BJ (cell line): ENCODE measurements around the gene LRRC45. TPM values are rescaled to one million over a fixed set of nuclear protein-coding genes. Genes with fewer than 3 reads are reported as not detected.

ENCODE experiments used
- CTCF ChIA-PET: fragments of 350-600 bp; formaldehyde crosslinking; extraction: SDS; loops from one replicate; lab custom pipeline; 2021; ENCODE audit warnings: antibody characterized with exemption, inconsistent platforms; lab: Yijun Ruan, JAX
- POLR2A ChIA-PET: fragments of 300-600 bp; sonication (Branson Sonifier 250); formaldehyde crosslinking; extraction: SDS; loops from one replicate; lab custom pipeline; 2021; ENCODE audit warnings: antibody characterized with exemption; lab: Charles Lee
- DNase-seq: peaks from one replicate; pipeline ENCODE4 v3.0.0-alpha.2; 2011; ENCODE audit warnings: low read depth
- H3K27me3 ChIP-seq: 2 replicates; pipeline ENCODE4 v1.6.0; 2011; ENCODE audit warnings: low read length; ENCODE audit not compliant: control insufficient read depth, insufficient read depth
- H3K36me3 ChIP-seq: 2 replicates; pipeline ENCODE4 v1.5.1; 2011; ENCODE audit warnings: low read length; ENCODE audit not compliant: control insufficient read depth, insufficient read depth
- H3K4me3 ChIP-seq: 2 replicates; pipeline ENCODE4 v1.5.1; 2011; ENCODE audit warnings: low read depth, mild to moderate bottlenecking, control low read depth, low read length
- CTCF ChIP-seq: IDR thresholded peaks from 2 replicates; pipeline ENCODE4 v1.5.1; 2011; ENCODE audit warnings: low read depth, mild to moderate bottlenecking, control low read depth, inconsistent platforms, low read length, moderate library complexity; ENCODE audit not compliant: insufficient read depth
- polyA plus RNA-seq: library from polyadenylated mRNA; depleted of rRNA; stranded (reverse); fragments of >200 nt; gene quantifications from 2 replicates; pipeline ENCODE4 v1.2.3, GENCODE V29; 2011

The LRRC45 gene
- polyA plus RNA-seq, 1 experiment, result 6.0 TPM

DNA sequence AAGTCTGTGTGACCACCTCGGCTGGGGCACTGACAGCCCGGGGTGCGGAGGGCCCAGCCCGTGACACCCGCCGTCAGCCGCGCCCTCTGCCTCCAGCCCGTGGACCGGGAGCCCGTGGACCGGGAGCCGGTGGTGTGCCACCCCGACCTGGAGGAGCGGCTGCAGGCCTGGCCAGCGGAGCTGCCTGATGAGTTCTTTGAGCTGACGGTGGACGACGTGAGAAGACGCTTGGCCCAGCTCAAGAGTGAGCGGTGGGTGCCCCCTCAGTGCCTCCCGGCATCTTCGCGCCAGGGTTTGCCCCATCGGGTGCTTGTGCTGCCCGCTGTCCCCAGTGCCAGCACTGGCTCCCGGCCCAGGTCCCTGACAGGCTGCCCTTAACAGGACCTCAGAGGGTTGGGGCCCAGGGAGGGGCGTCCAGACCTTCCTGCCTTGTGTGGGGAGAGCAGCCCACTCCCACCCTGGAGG lies 14.1 kb upstream of the LRRC45 start:
- TF ChIP-seq CTCF, result no peak
- POLR2A ChIA-PET, result interaction anchor here (0.5 kb wide), 1 partner anchor 14 kb away, joined by 4 read pairs; the partner anchor contains the start of genes CENPX and LRRC45
- Histone ChIP-seq H3K27me3 (no peaks in the 10 kb centered on the region), H3K36me3 (peaks cover 2% of the 10 kb centered on the region), H3K4me3 (no peak overlapping the region)
- DNase-seq, result no peak
- CTCF ChIA-PET, result interaction anchor here (1.4 to 2.1 kb wide), 2 partner anchors 11 to 49 kb away, joined by 4 to 12 read pairs; partner anchors contain the start of gene NOTUM

DNA sequence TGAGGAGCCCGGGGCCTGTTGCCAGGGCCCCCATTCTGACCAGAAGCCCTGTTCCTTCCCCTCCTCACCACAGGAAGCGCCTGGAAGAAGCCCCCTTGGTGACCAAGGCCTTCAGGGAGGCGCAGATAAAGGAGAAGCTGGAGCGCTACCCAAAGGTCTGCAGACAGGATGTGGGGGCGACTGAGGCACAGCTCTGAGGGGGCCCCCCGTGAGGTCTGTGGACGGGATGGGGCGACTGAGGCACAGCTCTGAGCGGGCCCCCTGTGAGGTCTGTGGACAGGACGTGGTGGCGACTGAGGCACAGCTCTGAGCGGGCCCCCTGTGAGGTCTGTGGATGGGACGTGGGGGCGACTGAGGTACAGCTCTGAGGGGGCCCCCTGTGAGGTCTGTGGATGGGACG lies 13.7 kb upstream of the LRRC45 start:
- CTCF ChIA-PET, result interaction anchor here (2.1 kb wide), 1 partner anchor 49 kb away, joined by 12 read pairs; the partner anchor contains the start of gene NOTUM

GRCh38 chr17:82010575-82011525 lies 12.3 kb upstream of the LRRC45 start:
- TF ChIP-seq CTCF, result no peak
- Histone ChIP-seq H3K36me3 (peaks cover 6% of the 10 kb centered on the region), H3K27me3 (no peaks in the 10 kb centered on the region), H3K4me3 (no peak overlapping the region)
- DNase-seq, result no peak
- ChIA-PET POLR2A (no interaction called here), CTCF (interaction anchor here (1.0 to 1.6 kb wide), 2 partner anchors 9 to 51 kb away, joined by 4 to 8 read pairs; no protein-coding TSS in a partner anchor)

More for the DNA sequence above, 13.7 kb upstream of the LRRC45 start:
- H3K36me3 ChIP-seq, result peaks cover 2% of the 10 kb centered on the region
- no peak for DNase-seq
- no peaks in the 10 kb centered on the region for H3K27me3 ChIP-seq
- no peak for TF ChIP-seq CTCF
- POLR2A ChIA-PET, result no interaction called here
- no peak overlapping the region for H3K4me3 ChIP-seq

GRCh38 chr17:82011617-82012187 lies 11.4 kb upstream of the LRRC45 start:
- DNase-seq, result no peak
- peaks cover 6% of the 10 kb centered on the region for H3K36me3 ChIP-seq
- ChIA-PET CTCF (interaction anchor here (1.0 to 2.4 kb wide), 3 partner anchors 8 to 52 kb away, joined by 4 to 13 read pairs (median 8); partner anchors contain the start of genes CENPX and LRRC45), POLR2A (no interaction called here)
- no peak overlapping the region for H3K4me3 ChIP-seq
- TF ChIP-seq CTCF, result no peak
- H3K27me3 ChIP-seq, result no peaks in the 10 kb centered on the region

DNA sequence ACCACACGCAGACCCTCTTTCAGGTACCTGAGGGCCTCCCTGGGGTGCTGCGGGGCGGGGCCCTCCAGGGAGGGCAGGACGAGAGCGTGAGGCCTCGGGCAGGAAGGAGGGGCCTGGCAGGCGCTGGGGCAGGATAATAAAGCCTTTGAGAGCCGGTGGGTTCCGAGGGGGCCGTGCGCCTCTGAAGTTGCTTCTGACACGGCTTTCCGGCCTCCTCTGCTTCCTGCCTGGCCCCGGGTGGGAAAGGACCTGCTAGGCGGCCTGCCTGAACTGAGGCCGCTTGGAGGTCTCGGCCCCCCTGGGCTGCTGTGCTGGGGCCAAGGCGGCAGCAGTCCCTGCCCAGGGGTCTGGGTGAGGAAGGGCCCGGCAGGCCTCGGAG lies 10.9 kb upstream of the LRRC45 start:
- Histone ChIP-seq H3K4me3 (no peak overlapping the region), H3K27me3 (no peaks in the 10 kb centered on the region), H3K36me3 (peaks cover 6% of the 10 kb centered on the region)
- no peak for TF ChIP-seq CTCF
- POLR2A ChIA-PET, result no interaction called here
- CTCF ChIA-PET, result interaction anchor here (1.6 to 2.4 kb wide), 2 partner anchors 10 to 52 kb away, joined by 13 to 16 read pairs; partner anchors contain the start of genes CENPX, LRRC45 and NOTUM
- no peak for DNase-seq
